ENCODE measurements around the gene ALG11. TPM values are rescaled to one million over a fixed set of nuclear protein-coding genes. Genes with fewer than 3 reads are reported as not detected.

Gene ALG11
- total RNA-seq, 4 donors from 2014 or later: 7.4 to 23.7 (median 13.2) TPM

- Histone ChIP-seq H3K4me3 (no peak overlapping the region), H3K4me1 (no peaks in the 10 kb centered on the region), H3K36me3 (peaks cover 12% of the 10 kb centered on the region), H3K9me3 (peaks cover 8% of the 10 kb centered on the region), H3K27ac (no peak overlapping the region), H3K27me3 (no peaks in the 10 kb centered on the region)
- no peak for TF ChIP-seq POLR2AphosphoS5 (IDR thresholded peaks at IDR 0.05)
- no peak for TF ChIP-seq EP300 (IDR thresholded peaks at IDR 0.05)
- no peak for TF ChIP-seq POLR2A (IDR thresholded peaks at IDR 0.05)
- TF ChIP-seq CTCF (IDR thresholded peaks at IDR 0.05): no peak
- DNase-seq (ENCODE audit: low spot score in 2 of 2): no peak
- WGBS: 86% methylated on average over 2 of the region's 2 CpGs
Measured at GRCh38 chr13:52033039-52033438, 20.8 kb downstream of the ALG11 start.

GRCh38 chr13:52034616-52035226 is 22.5 kb downstream of the ALG11 start:
- peaks cover 4% of the 10 kb centered on the region for H3K9me3 ChIP-seq

GRCh38 chr13:52036037-52036436 is 23.8 kb downstream of the ALG11 start:
- Histone ChIP-seq H3K36me3 (no peaks in the 10 kb centered on the region), H3K9me3 (peaks cover 4% of the 10 kb centered on the region), H3K4me3 (no peak overlapping the region), H3K27ac (no peak overlapping the region), H3K27me3 (no peaks in the 10 kb centered on the region), H3K4me1 (no peaks in the 10 kb centered on the region)
- WGBS: 100% methylated on average over 1 of the region's 1 CpG
- TF ChIP-seq POLR2A (IDR thresholded peaks at IDR 0.05) (no peak), CTCF (IDR thresholded peaks at IDR 0.05) (no peak), POLR2AphosphoS5 (IDR thresholded peaks at IDR 0.05) (no peak), EP300 (IDR thresholded peaks at IDR 0.05) (no peak)
- no peak for DNase-seq (ENCODE audit: low spot score in 2 of 2)

More at GRCh38 chr13:52034616-52035226, 22.5 kb downstream of the ALG11 start:
- Histone ChIP-seq H3K4me1 (no peaks in the 10 kb centered on the region), H3K27ac (no peak overlapping the region), H3K36me3 (no peaks in the 10 kb centered on the region), H3K27me3 (no peaks in the 10 kb centered on the region), H3K4me3 (no peak overlapping the region)
- no peak for DNase-seq (ENCODE audit: low spot score in 2 of 2)
- TF ChIP-seq POLR2AphosphoS5 (IDR thresholded peaks at IDR 0.05) (no peak), POLR2A (IDR thresholded peaks at IDR 0.05) (no peak), CTCF (IDR thresholded peaks at IDR 0.05) (no peak), EP300 (IDR thresholded peaks at IDR 0.05) (no peak)
- WGBS: 77% methylated on average over 5 of the region's 5 CpGs

- TF ChIP-seq CTCF (IDR thresholded peaks at IDR 0.05) (no peak), POLR2A (IDR thresholded peaks at IDR 0.05) (no peak), POLR2AphosphoS5 (IDR thresholded peaks at IDR 0.05) (no peak), EP300 (IDR thresholded peaks at IDR 0.05) (no peak)
- Histone ChIP-seq H3K27ac (no peak overlapping the region), H3K36me3 (no peaks in the 10 kb centered on the region), H3K27me3 (no peaks in the 10 kb centered on the region), H3K4me1 (no peaks in the 10 kb centered on the region), H3K4me3 (no peak overlapping the region), H3K9me3 (no peaks in the 10 kb centered on the region)
- WGBS: 81% methylated on average over 3 of the region's 3 CpGs
- no peak for DNase-seq (ENCODE audit: low spot score in 2 of 2)
Measured at GRCh38 chr13:52043675-52044074, 31.5 kb downstream of the ALG11 start.

- no peak overlapping the region for H3K4me3 ChIP-seq
- H3K27me3 ChIP-seq: no peaks in the 10 kb centered on the region
- no peaks in the 10 kb centered on the region for H3K36me3 ChIP-seq
- 93% methylated on average over 3 of the region's 3 CpGs for WGBS
- no peak for DNase-seq (ENCODE audit: low spot score in 2 of 2)
- H3K27ac ChIP-seq: no peak overlapping the region
- H3K9me3 ChIP-seq: no peaks in the 10 kb centered on the region
- no peaks in the 10 kb centered on the region for H3K4me1 ChIP-seq
- TF ChIP-seq EP300 (IDR thresholded peaks at IDR 0.05): no peak
- no peak for TF ChIP-seq POLR2A (IDR thresholded peaks at IDR 0.05)
Measured at GRCh38 chr13:52047463-52047862, 35.3 kb downstream of the ALG11 start.

GRCh38 chr13:52048516-52048915 is 36.3 kb downstream of the ALG11 start:
- Histone ChIP-seq H3K27me3 (no peaks in the 10 kb centered on the region), H3K27ac (no peak overlapping the region), H3K36me3 (no peaks in the 10 kb centered on the region), H3K4me3 (no peak overlapping the region), H3K9me3 (no peaks in the 10 kb centered on the region), H3K4me1 (no peaks in the 10 kb centered on the region)
- 66% methylated on average over 2 of the region's 2 CpGs for WGBS
- no peak for DNase-seq (ENCODE audit: low spot score in 2 of 2)
- TF ChIP-seq CTCF (IDR thresholded peaks at IDR 0.05) (no peak), POLR2A (IDR thresholded peaks at IDR 0.05) (no peak), EP300 (IDR thresholded peaks at IDR 0.05) (no peak), POLR2AphosphoS5 (IDR thresholded peaks at IDR 0.05) (no peak)

All from suprapubic skin (tissue), 4 donors.